Muscle of leg (tissue), 11 donors: ENCODE results near the gene SLX9. TPM values are rescaled to one million over a fixed set of nuclear protein-coding genes. Genes with fewer than 3 reads are reported as not detected.

Experiments
- DNase-seq: peaks from one replicate; pipeline ENCODE4 v3.0.0; 2013
- H3K27ac ChIP-seq: one replicate; pipeline ENCODE4 v1.5.1; 2013; ENCODE audit warnings: mild to moderate bottlenecking, low read length, control low read depth
- H3K27me3 ChIP-seq: one replicate; pipeline ENCODE4 v1.6.1; 2013; ENCODE audit warnings: low read length; ENCODE audit not compliant: control insufficient read depth, insufficient read depth
- H3K36me3 ChIP-seq: one replicate; pipeline ENCODE4 v1.6.1; 2013; ENCODE audit warnings: low read length; ENCODE audit not compliant: control insufficient read depth, insufficient read depth
- H3K4me1 ChIP-seq: one replicate; pipeline ENCODE4 v1.6.1; 2013; ENCODE audit warnings: low read length; ENCODE audit not compliant: control insufficient read depth, insufficient read depth
- H3K4me3 ChIP-seq: one replicate; pipeline ENCODE4 v1.5.1; 2013; ENCODE audit warnings: low read length, control low read depth
- H3K9me3 ChIP-seq: replicated peaks from 2 replicates; pipeline ENCODE4 v1.6.1; 2013; ENCODE audit warnings: low read depth, low read length; ENCODE audit not compliant: control insufficient read depth
- WGBS: methylation state at CpG from one replicate; pipeline ENCODE4 v1.1.5; 2013; ENCODE audit warnings: missing lambda C conversion rate; ENCODE audit not compliant: insufficient coverage; 5-methylcytosine and 5-hydroxymethylcytosine counted together
- polyA plus RNA-seq, 8 donors: library from polyadenylated mRNA; unstranded; fragments of 120-200 nt; gene quantifications; one replicate each; pipeline versions ENCODE4 v1.2.1 to v1.2.3, GENCODE V29; 2013; ENCODE audit warnings: inconsistent platforms in 1 of 8, low replicate concordance in 1 of 8; ENCODE audit not compliant: insufficient read length in 8 of 8, insufficient read depth in 1 of 8
- total RNA-seq: library from RNA; stranded (reverse); fragments of 120-200 nt; gene quantifications from one replicate; pipeline ENCODE4 v1.2.4, GENCODE V29; 2013

SLX9 gene
- total and polyA plus RNA-seq, 9 donors: 16.0 to 27.5 (median 21.2) TPM

GRCh38 chr21:44894687-44895302, 45.0 kb upstream of the SLX9 start:
- Histone ChIP-seq H3K27me3 (peaks cover 10% of the 10 kb centered on the region), H3K4me3 (no peak overlapping the region), H3K36me3 (no peaks in the 10 kb centered on the region), H3K9me3 (no peaks in the 10 kb centered on the region), H3K4me1 (peaks cover 2% of the 10 kb centered on the region), H3K27ac (no peak overlapping the region)
- 75% methylated on average over 15 of the region's 19 CpGs for WGBS
- no peak for DNase-seq

- H3K4me3 ChIP-seq: no peak overlapping the region
- 88% methylated on average over 6 of the region's 11 CpGs for WGBS
- peaks cover 4% of the 10 kb centered on the region for H3K4me1 ChIP-seq
- no peak for DNase-seq
- no peaks in the 10 kb centered on the region for H3K9me3 ChIP-seq
- peaks cover 10% of the 10 kb centered on the region for H3K27me3 ChIP-seq
- no peak overlapping the region for H3K27ac ChIP-seq
- no peaks in the 10 kb centered on the region for H3K36me3 ChIP-seq
These were observed 44.0 kb upstream of the SLX9 start for GRCh38 chr21:44895859-44896258.

GRCh38 chr21:44896561-44897286, 43.1 kb upstream of the SLX9 start:
- Histone ChIP-seq H3K36me3 (no peaks in the 10 kb centered on the region), H3K27ac (no peak overlapping the region), H3K4me3 (no peak overlapping the region), H3K27me3 (peaks cover 10% of the 10 kb centered on the region), H3K4me1 (peaks cover 4% of the 10 kb centered on the region), H3K9me3 (no peaks in the 10 kb centered on the region)
- 74% methylated on average over 25 of the region's 25 CpGs for WGBS
- DNase-seq: no peak

- Histone ChIP-seq H3K4me3 (no peak overlapping the region), H3K27me3 (peaks cover 5% of the 10 kb centered on the region), H3K27ac (no peak overlapping the region), H3K36me3 (no peaks in the 10 kb centered on the region), H3K4me1 (peaks cover 4% of the 10 kb centered on the region), H3K9me3 (no peaks in the 10 kb centered on the region)
- DNase-seq: no peak
- 68% methylated on average over 12 of the region's 21 CpGs for WGBS
These were observed 42.4 kb upstream of the SLX9 start for GRCh38 chr21:44897326-44898010.

- H3K4me3 ChIP-seq: no peak overlapping the region
- H3K27ac ChIP-seq: no peak overlapping the region
- H3K9me3 ChIP-seq: no peaks in the 10 kb centered on the region
- H3K36me3 ChIP-seq: no peaks in the 10 kb centered on the region
- H3K4me1 ChIP-seq: peaks cover 4% of the 10 kb centered on the region
- peaks cover 5% of the 10 kb centered on the region for H3K27me3 ChIP-seq
- 63% methylated on average over 13 of the region's 13 CpGs for WGBS
- DNase-seq: no peak
These were observed 41.8 kb upstream of the SLX9 start for GRCh38 chr21:44898011-44898488.

- no peak for DNase-seq
- Histone ChIP-seq H3K9me3 (no peaks in the 10 kb centered on the region), H3K4me1 (peaks cover 4% of the 10 kb centered on the region), H3K36me3 (no peaks in the 10 kb centered on the region), H3K4me3 (no peak overlapping the region), H3K27me3 (peaks cover 3% of the 10 kb centered on the region), H3K27ac (no peak overlapping the region)
- 70% methylated on average over 46 of the region's 49 CpGs for WGBS
These were observed 40.7 kb upstream of the SLX9 start for GRCh38 chr21:44898851-44899767.

GRCh38 chr21:44899768-44900558, 39.9 kb upstream of the SLX9 start:
- DNase-seq: no peak
- Histone ChIP-seq H3K27ac (no peak overlapping the region), H3K9me3 (no peaks in the 10 kb centered on the region), H3K4me1 (peaks cover 4% of the 10 kb centered on the region), H3K27me3 (peaks cover 3% of the 10 kb centered on the region), H3K36me3 (no peaks in the 10 kb centered on the region), H3K4me3 (no peak overlapping the region)
- 75% methylated on average over 37 of the region's 37 CpGs for WGBS

- DNase-seq: no peak
- no peak overlapping the region for H3K27ac ChIP-seq
- peaks cover 4% of the 10 kb centered on the region for H3K4me1 ChIP-seq
- no peaks in the 10 kb centered on the region for H3K9me3 ChIP-seq
- 72% methylated on average over 28 of the region's 28 CpGs for WGBS
- no peaks in the 10 kb centered on the region for H3K36me3 ChIP-seq
- peaks cover 3% of the 10 kb centered on the region for H3K27me3 ChIP-seq
- H3K4me3 ChIP-seq: no peak overlapping the region
These were observed 39.1 kb upstream of the SLX9 start for GRCh38 chr21:44900559-44901251.
